ENCODE results near the gene DSPP.
"Not testable (repeated sequence)": the region's sequence is repeated elsewhere in the genome, so short reads cannot be mapped to it uniquely, and the experiment has no call there.

DSPP gene

GRCh38 chr4:87566276-87566675, 42.1 kb upstream of the DSPP start:
- no peaks in the 10 kb centered on the region for H3K4me1 ChIP-seq (ENCODE audit: low read depth, poor library complexity, severe bottlenecking)
- H3K27me3 ChIP-seq (ENCODE audit: insufficient read depth, low read depth) = no peaks in the 10 kb centered on the region
- no peak overlapping the region for H3K4me3 ChIP-seq (IDR thresholded peaks at IDR 0.05; ENCODE audit: insufficient read depth, low read depth, low read length)
- H4K20me1 ChIP-seq (ENCODE audit: insufficient read depth) = no peaks in the 10 kb centered on the region
- TF ChIP-seq CTCF (conservative IDR thresholded peaks at IDR 0.05; ENCODE audit: low read depth, low read length) = no peak
- H3K27ac ChIP-seq = no peak overlapping the region
- no peak overlapping the region for H3K4me2 ChIP-seq
- H2AFZ ChIP-seq (ENCODE audit: low read depth) = no peak overlapping the region
- H3K36me3 ChIP-seq (ENCODE audit: insufficient read depth) = no peaks in the 10 kb centered on the region
- H3K9ac ChIP-seq = no peak overlapping the region
- H3K79me2 ChIP-seq (ENCODE audit: insufficient read depth, low read depth) = no peaks in the 10 kb centered on the region

GRCh38 chr4:87567191-87567590, 41.1 kb upstream of the DSPP start:
- TF ChIP-seq CTCF (conservative IDR thresholded peaks at IDR 0.05; ENCODE audit: low read depth, low read length) = no peak

GRCh38 chr4:87570290-87570805, 38.0 kb upstream of the DSPP start:
- no peak overlapping the region for H3K4me3 ChIP-seq (IDR thresholded peaks at IDR 0.05; ENCODE audit: insufficient read depth, low read depth, low read length)
- no peaks in the 10 kb centered on the region for H3K4me1 ChIP-seq (ENCODE audit: low read depth, poor library complexity, severe bottlenecking)
- no peaks in the 10 kb centered on the region for H3K27me3 ChIP-seq (ENCODE audit: insufficient read depth, low read depth)
- H3K4me2 ChIP-seq = no peak overlapping the region
- H3K27ac ChIP-seq = no peak overlapping the region
- no peaks in the 10 kb centered on the region for H4K20me1 ChIP-seq (ENCODE audit: insufficient read depth)
- H3K36me3 ChIP-seq (ENCODE audit: insufficient read depth) = no peaks in the 10 kb centered on the region
- H3K9ac ChIP-seq = no peak overlapping the region
- no peak overlapping the region for H2AFZ ChIP-seq (ENCODE audit: low read depth)
- TF ChIP-seq CTCF (conservative IDR thresholded peaks at IDR 0.05; ENCODE audit: low read depth, low read length) = no peak
- H3K79me2 ChIP-seq (ENCODE audit: insufficient read depth, low read depth) = no peaks in the 10 kb centered on the region

More at GRCh38 chr4:87567191-87567590, 41.1 kb upstream of the DSPP start:
- Histone ChIP-seq H3K36me3 (ENCODE audit: insufficient read depth) (no peaks in the 10 kb centered on the region), H3K27ac (no peak overlapping the region), H3K9ac (no peak overlapping the region), H3K4me2 (no peak overlapping the region), H3K79me2 (ENCODE audit: insufficient read depth, low read depth) (no peaks in the 10 kb centered on the region), H4K20me1 (ENCODE audit: insufficient read depth) (no peaks in the 10 kb centered on the region), H3K4me3 (IDR thresholded peaks at IDR 0.05; ENCODE audit: insufficient read depth, low read depth, low read length) (no peak overlapping the region), H3K27me3 (ENCODE audit: insufficient read depth, low read depth) (no peaks in the 10 kb centered on the region), H2AFZ (ENCODE audit: low read depth) (no peak overlapping the region), H3K4me1 (ENCODE audit: low read depth, poor library complexity, severe bottlenecking) (no peaks in the 10 kb centered on the region)

GRCh38 chr4:87574376-87574775, 34.0 kb upstream of the DSPP start:
- H3K9ac ChIP-seq = not testable (repeated sequence)

GRCh38 chr4:87574996-87575395, 33.3 kb upstream of the DSPP start:
- H3K9ac ChIP-seq = no peak overlapping the region
- H3K4me1 ChIP-seq (ENCODE audit: low read depth, poor library complexity, severe bottlenecking) = no peaks in the 10 kb centered on the region
- no peaks in the 10 kb centered on the region for H3K79me2 ChIP-seq (ENCODE audit: insufficient read depth, low read depth)
- H4K20me1 ChIP-seq (ENCODE audit: insufficient read depth) = no peaks in the 10 kb centered on the region
- no peak overlapping the region for H3K4me2 ChIP-seq
- H3K36me3 ChIP-seq (ENCODE audit: insufficient read depth) = no peaks in the 10 kb centered on the region
- H3K27ac ChIP-seq = no peak overlapping the region
- H3K27me3 ChIP-seq (ENCODE audit: insufficient read depth, low read depth) = no peaks in the 10 kb centered on the region
- H3K4me3 ChIP-seq (IDR thresholded peaks at IDR 0.05; ENCODE audit: insufficient read depth, low read depth, low read length) = no peak overlapping the region
- no peak overlapping the region for H2AFZ ChIP-seq (ENCODE audit: low read depth)
- TF ChIP-seq CTCF (conservative IDR thresholded peaks at IDR 0.05; ENCODE audit: low read depth, low read length) = no peak

More at GRCh38 chr4:87574376-87574775, 34.0 kb upstream of the DSPP start:
- not testable (repeated sequence) for H3K79me2 ChIP-seq (ENCODE audit: insufficient read depth, low read depth); H2AFZ ChIP-seq (ENCODE audit: low read depth); H3K4me1 ChIP-seq (ENCODE audit: low read depth, poor library complexity, severe bottlenecking); H3K36me3 ChIP-seq (ENCODE audit: insufficient read depth); H3K4me2 ChIP-seq; H3K4me3 ChIP-seq (IDR thresholded peaks at IDR 0.05; ENCODE audit: insufficient read depth, low read depth, low read length); H4K20me1 ChIP-seq (ENCODE audit: insufficient read depth); H3K27me3 ChIP-seq (ENCODE audit: insufficient read depth, low read depth); H3K27ac ChIP-seq
